GM11168 (cell line): ENCODE measurements around the gene CEP85L.

Source experiments
- in situ Hi-C: fragments of 300-500 bp; cut with MboI; formaldehyde crosslinking; loops from one replicate; pipeline ENCODE4 v1.12.0; 2022; ENCODE audit warnings: low sequenced_read_pairs; ENCODE audit not compliant: unreplicated experiment

CEP85L gene

GRCh38 chr6:118586746-118587485 lies 64.5 kb downstream of the CEP85L start:
- in situ Hi-C loops: no loop called here

- in situ Hi-C loops: no loop called here
Measured at GRCh38 chr6:118584911-118585310, 66.5 kb downstream of the CEP85L start.

GRCh38 chr6:118581489-118581959 lies 69.9 kb downstream of the CEP85L start:
- in situ Hi-C loops: no loop called here

GRCh38 chr6:118580585-118581419 lies 70.6 kb downstream of the CEP85L start:
- in situ Hi-C loops: no loop called here

GRCh38 chr6:118579786-118580185 lies 71.6 kb downstream of the CEP85L start:
- in situ Hi-C loops: no loop called here

- in situ Hi-C loops: no loop called here
Measured at GRCh38 chr6:118578617-118579016, 72.8 kb downstream of the CEP85L start.

GRCh38 chr6:118577972-118578371 lies 73.4 kb downstream of the CEP85L start:
- in situ Hi-C loops: no loop called here

- in situ Hi-C loops: loop anchor here (25.0 kb wide), 1 partner anchor 538 kb away; no protein-coding TSS in a partner anchor
Measured at GRCh38 chr6:118574051-118574865, 77.1 kb downstream of the CEP85L start.

GRCh38 chr6:118571121-118571520 lies 80.3 kb downstream of the CEP85L start:
- in situ Hi-C loops: loop anchor here (25.0 kb wide), 1 partner anchor 541 kb away; no protein-coding TSS in a partner anchor

GRCh38 chr6:118569498-118569897 lies 81.9 kb downstream of the CEP85L start:
- in situ Hi-C loops: loop anchor here (25.0 kb wide), 1 partner anchor 543 kb away; no protein-coding TSS in a partner anchor

- in situ Hi-C loops: loop anchor here (25.0 kb wide), 1 partner anchor 544 kb away; no protein-coding TSS in a partner anchor
Measured at GRCh38 chr6:118567974-118568373, 83.4 kb downstream of the CEP85L start.

GRCh38 chr6:118565311-118565960 lies 86.0 kb downstream of the CEP85L start:
- in situ Hi-C loops: loop anchor here (25.0 kb wide), 1 partner anchor 547 kb away; no protein-coding TSS in a partner anchor

GRCh38 chr6:118562959-118563358 lies 88.4 kb downstream of the CEP85L start:
- in situ Hi-C loops: loop anchor here (5.0 to 25.0 kb wide), 2 partner anchors 219 to 549 kb away; no protein-coding TSS in a partner anchor

- in situ Hi-C loops: loop anchor here (5.0 to 25.0 kb wide), 2 partner anchors 220 to 550 kb away; no protein-coding TSS in a partner anchor
Measured at GRCh38 chr6:118562248-118562647, 89.1 kb downstream of the CEP85L start.

- in situ Hi-C loops: loop anchor here (5.0 to 25.0 kb wide), 2 partner anchors 223 to 553 kb away; no protein-coding TSS in a partner anchor
Measured at GRCh38 chr6:118559659-118560058, 91.7 kb downstream of the CEP85L start.

GRCh38 chr6:118558464-118559217 lies 92.8 kb downstream of the CEP85L start:
- in situ Hi-C loops: loop anchor here (25.0 kb wide), 1 partner anchor 554 kb away; no protein-coding TSS in a partner anchor

GRCh38 chr6:118554698-118555097 lies 96.7 kb downstream of the CEP85L start:
- in situ Hi-C loops: loop anchor here (25.0 kb wide), 1 partner anchor 558 kb away; no protein-coding TSS in a partner anchor

- in situ Hi-C loops: loop anchor here (25.0 kb wide), 1 partner anchor 559 kb away; no protein-coding TSS in a partner anchor
Measured at GRCh38 chr6:118553132-118553531, 98.3 kb downstream of the CEP85L start.
